Activated CD4-positive, alpha-beta T cell treated with anti-CD3 and anti-CD28 coated beads, Interleukin-2, amount 50 U/mL, for 16 hours (primary cell): ENCODE data around the gene WDR45B.
"Not testable (repeated sequence)": the region's sequence is repeated elsewhere in the genome, so short reads cannot be mapped to it uniquely, and the experiment has no call there.

ENCODE experiments used
- DNase-seq: peaks from one replicate; pipeline ENCODE4 v3.0.0-alpha.2; 2020

The WDR45B gene

DNA sequence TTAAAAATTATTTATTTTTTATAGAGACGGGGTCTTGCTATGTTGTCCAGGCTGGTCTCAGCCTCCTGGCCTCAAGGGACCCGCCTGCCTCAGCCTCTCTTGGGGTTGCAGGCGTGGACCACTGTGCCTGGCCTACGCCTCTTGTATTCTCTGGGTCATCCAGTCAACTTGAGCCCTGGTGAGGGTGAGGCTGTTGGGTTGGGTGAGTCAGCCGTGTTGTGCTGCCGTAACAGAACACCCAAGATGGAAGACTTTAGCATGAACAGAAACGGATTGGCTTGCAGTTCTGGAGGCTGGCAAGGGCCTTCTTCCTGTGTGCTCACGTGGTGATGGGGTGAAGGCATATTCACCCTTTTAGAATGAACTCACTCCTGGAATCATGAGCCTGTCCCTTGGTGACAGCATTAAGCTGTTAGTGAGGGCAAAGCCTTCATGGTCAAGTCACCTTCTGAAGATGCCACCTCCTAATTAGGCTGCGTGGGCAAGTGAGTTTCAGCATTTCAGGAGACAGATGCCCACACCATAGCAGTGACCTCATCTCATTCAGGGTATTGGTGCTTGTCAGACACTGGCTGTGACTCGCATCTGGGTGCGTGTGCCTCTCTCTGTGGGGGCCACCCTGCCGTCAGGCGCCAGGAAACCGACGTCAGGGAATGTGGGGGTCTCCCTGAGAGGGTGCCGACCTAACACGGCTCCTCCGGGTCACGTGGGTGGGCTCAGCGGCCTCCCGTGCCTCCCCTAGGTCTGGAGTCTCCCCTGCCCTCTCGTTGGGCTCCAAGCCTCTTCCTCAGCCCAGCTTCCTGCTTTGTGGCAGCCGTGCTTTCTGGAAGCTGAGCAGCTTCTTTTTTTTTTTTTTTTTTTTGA lies 49.8 kb downstream of the WDR45B start:
- DNase-seq, result no peak

DNA sequence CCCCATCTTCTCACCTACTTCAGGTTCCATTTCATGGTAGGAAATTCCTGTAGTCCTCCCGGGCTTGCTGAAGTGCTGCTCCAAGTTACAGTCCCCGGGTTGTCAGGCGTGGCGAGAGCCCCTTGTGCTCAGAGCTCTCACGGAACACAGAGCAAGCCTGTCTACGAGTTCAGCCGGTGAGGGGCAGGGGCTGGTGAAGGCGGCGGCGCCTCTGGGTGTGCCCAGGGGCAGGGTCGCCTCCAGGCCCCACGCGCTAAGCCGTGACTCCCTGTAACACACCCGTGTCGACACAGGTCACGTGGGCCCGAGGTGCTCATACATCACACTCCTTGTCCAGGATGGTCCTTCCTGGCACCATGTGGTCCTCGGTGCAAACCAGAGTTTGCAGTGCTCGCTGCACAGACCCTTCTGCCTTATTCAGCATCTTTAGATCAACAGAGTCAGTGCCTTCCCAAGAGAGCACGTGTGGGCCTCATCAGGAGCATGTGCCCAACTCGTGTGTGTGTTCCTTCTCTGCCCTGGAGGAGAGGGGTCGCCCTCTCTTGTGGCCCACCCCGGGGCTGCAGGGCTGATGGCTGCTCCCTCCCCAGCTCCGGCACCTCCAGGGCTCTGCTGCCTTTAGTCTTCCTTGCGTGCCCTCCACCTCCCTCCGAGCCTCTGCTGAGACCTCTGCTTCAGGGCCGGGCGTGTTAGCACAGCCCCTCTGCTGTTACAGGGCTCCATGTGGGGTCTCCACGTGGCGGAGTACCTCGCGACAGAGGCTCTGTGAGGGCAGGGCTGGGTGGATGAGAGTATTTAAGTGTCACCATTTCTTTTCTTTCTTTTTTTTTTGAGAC lies 51.2 kb downstream of the WDR45B start:
- no peak for DNase-seq

DNA sequence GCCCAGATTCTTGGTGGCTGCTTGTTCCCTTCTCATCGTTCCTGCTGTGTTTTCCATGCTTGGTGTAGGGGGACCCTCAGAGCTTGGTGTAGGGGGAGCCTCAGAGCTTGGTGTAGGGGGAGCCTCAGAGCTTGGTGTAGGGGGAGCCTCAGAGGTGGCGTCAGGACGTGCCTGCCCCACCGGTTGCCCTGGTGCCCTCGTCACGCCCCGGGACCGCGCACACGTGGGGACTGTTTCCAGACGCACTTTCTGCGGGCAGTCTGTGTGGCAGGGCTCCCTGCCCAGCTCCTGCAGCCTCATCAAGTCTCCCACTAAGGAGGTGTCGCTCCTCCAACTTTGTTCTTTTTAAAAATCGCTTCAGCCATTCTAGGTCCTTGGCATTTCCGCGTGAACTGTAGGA lies 51.9 kb downstream of the WDR45B start:
- DNase-seq, result no peak

DNA sequence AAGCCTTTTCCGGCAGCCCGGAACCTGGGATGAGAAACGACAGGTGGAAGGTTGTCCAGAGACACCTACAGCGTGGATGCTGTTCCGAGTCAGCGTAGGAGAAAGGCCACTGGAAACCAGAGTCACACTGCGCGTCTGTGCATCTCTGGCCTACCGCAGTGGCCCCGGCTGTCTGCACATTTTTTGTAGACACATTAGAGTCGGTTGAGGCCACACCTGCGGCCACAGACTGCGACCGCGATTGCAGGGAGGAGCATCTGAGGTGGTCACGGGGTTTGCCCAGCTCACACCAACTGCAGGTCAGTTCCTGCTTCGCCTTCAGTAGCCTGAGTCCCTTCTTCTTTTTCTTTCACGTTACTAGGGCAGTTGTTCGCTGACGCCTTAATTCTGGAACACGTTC lies 52.4 kb downstream of the WDR45B start:
- no peak for DNase-seq

DNA sequence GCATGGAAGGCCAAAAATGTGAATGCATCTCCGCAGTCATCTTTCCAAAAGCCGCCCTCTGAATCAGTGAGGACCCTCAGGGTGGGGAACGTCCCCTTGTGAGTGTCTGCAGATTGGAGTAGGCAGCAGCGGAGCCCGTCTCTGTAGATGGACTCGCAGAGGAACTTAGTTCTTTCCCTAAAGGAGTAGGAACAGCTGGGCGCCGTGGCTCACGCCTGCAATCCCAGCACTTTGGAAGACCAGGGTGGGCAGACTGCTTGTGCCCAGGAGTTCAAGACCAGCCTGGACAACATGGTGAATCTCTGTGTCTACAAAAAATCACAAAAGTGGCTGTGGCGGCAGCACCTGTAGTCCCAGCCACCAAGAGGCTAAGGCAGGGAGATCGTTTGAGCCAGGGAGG lies 53.7 kb downstream of the WDR45B start:
- DNase-seq, result no peak

DNA sequence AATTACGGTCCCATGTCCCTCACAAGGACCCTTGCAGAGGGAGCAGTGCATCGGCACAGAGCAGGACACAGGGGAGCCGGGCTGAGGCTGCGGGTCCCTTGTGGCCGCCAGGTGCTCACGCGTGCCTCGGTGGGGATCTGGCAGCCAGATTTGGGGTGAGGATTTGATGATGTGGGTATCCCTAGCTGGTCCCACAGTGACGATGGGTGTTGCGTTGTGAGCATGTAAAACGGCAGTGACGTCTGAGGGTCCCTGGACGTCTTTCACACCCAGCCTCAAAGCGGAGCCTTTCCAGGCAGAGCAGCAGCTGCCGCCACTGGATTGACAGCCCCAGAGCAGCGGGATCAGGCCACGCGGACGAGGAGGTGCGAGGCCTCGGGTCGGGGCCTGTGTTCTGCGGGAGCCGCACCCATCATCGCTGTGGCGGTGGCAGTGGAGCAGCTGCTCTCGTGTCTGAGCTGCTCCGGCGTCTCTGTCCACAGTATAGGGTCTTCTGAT lies 54.6 kb downstream of the WDR45B start:
- DNase-seq, result no peak

DNA sequence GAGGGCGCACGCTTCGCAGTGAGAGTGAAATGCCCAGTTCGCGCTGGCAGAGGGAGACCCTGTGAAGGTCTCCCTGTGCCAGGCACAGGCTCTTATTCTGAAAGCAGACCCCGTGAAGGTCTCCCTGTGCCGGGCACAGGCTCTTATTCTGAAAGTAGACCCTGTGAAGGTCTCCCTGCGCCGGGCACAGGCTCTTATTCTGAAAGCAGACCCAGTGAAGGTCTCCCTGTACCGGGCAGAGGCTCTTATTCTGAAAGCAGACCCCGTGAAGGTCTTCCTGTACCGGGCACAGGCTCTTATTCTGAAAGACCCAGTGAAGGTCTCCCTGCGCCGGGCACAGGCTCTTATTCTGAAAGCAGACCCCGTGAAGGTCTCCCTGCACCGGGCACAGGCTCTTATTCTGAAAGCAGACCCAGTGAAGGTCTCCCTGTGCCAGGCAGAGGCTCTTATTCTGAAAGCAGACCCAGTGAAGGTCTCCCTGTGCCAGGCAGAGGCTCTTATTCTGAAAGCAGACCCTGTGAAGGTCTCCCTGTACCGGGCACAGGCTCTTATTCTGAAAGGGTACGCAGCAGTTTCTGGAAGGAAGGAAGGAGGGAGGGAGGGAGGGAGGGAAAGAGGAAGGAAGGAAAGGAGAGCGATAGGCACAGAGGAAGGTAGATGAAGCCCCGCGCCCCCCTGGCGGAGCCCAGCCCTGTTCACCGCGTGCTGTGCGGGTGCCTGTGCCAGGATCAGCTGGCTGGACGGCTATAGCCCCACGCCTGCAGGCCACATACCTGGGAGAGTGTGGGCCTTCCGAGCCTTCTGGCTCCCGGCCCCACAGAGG lies 55.3 kb downstream of the WDR45B start:
- DNase-seq, result peak; percentile 84

DNA sequence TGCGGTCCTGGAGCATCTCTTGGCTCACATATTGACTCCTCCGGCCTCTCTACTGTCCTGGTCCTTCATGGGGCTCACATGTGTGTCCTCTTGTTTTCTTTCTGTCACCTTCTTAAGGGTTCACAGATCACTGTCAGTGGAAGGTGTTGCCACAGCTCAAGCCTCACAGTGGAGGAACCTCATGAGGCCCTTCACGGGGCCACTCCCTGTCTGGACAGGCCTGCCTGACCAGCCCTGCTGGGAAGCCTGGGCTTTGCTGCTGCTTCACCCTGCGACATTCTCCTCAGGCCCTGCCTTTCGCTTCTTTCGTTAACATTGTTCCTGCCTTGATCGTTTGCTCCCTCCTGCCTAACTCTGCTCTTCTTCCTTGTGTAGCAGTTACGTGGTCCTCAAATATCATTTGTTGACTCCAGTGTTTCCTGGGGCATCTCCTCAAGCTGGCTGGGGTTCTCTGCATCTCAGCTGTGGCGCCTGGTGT lies 55.9 kb downstream of the WDR45B start:
- no peak for DNase-seq

DNA sequence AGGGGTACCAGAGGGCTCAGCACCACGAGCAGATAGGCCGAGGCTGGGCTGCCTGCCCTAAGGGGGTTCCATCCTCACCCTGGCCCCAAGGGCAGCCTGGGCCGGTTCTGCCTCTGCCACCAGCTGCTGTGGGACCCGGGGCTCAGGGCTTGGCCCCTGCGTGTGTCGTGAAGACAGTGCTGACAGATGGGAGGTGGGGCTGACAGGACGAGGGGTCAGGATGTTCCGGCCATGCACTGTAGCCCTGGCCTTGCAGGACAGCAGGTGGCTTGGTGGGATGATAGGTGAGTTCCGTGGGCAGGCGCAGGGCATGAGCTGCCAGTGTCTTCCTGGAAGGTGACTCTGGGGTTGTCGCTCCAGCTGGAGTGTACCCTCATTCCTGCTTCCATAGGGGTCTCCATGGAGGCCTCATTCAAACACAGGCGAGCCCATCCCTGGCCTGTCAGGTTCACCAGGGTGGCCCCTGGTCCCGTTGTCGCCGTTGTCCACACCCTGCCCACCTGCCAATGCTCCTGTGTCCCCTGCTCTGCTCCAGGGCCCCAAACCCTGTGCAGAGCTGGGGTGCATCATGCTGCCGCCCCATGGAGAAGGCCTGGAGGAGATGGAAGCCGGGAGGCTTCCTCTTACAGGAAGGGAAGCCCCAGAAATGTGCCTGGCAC lies 57.2 kb downstream of the WDR45B start:
- no peak for DNase-seq

DNA sequence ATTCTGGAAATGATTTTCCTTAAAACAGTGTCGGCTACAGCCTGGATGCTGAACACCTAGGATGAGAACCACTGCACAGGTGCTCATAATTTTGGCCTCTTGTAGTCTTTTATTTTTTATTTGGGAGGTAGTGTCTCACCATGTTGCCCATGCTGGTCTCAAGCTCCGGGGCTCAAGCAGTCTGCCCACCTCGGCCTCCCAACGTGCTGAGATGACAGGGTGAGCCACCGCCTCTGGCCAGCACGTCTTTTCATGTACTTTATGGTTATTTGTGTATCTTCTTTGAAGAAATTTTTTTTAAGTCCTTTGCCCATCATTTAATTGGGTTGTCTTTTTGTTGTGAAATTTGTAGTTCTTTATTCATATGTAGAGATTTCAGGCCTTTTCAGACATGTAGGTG lies 58.0 kb downstream of the WDR45B start:
- DNase-seq, result no peak

DNA sequence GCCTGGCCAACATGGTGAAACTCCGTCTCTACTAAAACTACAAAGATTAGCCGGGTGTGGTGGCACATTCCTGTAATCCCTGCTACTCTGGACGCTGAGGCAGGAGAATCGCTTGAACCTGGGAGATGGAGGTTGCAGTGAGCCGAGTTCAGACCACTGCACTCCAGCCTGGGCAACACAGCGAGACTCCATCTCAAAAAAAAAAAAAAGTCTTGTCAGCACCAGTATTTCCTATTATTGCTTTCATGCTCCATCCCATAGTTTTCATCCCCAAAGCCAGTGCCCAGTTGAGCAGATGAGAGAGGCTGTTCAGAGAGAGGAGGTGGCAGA lies 58.4 kb downstream of the WDR45B start:
- DNase-seq, result no peak

DNA sequence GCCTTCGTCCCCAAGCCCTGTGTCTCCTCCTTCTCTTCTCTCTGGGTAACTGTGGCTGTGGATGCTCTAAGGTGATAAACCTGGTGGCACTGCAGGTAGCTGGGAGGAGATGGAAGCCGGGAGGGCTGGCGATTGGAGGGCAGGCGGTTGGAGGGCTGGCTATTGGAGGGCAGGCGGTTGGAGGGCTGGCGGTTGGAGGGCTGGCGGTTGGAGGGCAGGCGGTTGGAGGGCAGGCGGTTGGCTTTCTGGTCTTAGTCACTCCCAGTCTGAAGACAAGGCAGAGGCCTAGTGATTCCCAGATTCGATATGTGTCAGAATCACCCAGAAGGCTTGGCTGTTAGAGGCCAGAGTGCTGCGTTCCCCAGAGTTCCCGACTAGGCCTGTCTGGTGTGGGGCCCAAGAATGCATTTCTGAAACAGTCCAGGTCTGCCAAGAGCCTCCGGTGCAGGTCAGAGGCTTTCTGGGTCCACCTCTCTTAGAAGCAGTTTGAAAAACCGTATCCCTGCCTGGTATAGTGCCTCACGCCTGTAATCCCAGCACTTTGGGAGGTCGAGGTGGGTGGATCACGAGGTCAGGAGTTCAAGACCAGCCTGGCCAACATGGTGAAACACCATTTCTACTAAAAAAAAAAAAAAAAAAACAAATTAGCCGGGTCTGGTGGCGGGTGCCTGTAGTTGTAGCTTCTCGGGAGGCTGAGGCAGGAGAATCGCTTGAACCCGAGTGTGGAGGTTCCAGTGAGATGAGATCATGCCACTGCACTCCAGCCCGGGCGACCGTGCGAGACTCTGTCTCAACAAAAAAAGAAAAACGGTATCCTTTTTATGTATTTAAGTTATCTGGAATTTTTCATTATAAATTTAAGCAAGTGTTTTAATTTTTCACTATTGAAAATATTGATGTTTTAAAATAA lies 59.7 kb downstream of the WDR45B start:
- no peak for DNase-seq

DNA sequence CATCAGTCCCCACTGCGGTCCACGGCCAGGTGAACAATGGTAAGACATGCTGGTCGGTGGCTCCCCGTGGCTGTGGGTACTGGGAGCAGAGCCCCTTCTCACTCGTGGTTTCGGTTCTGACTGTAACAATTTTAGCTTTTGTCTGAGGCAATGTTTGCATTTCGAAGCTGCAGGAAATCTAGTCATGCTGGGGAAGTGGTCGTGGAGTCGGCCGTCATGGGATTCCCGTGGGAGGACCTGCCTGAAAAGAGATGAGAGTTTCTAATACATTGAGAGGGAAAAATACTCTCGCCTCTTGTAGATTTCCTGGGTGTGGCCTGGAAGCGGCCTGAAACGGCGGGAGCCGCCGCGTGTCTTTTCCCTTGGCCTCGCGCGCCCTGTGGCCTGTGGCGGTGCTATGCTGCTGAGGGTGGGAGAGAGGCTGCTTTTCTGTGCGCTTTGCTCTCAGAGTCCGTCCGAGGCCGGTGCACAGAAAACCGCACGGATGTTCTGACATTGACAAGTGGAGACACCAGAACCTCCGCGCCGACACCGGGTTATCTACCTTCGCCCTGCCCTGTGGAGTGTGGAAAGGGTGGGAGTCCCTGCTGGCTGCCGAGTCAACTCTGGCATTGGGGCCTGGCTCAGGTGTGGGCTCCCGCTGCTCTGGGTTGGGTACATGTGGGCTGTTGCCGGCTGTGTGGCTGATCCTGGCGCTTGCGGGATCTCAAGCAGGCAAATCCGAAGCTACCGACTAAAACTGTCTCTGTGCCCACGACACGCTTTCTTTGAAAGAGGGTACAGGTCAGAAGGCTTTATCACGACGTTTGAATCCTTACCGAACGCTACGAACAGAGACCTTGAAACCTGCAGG lies 60.8 kb downstream of the WDR45B start:
- no peak for DNase-seq

DNA sequence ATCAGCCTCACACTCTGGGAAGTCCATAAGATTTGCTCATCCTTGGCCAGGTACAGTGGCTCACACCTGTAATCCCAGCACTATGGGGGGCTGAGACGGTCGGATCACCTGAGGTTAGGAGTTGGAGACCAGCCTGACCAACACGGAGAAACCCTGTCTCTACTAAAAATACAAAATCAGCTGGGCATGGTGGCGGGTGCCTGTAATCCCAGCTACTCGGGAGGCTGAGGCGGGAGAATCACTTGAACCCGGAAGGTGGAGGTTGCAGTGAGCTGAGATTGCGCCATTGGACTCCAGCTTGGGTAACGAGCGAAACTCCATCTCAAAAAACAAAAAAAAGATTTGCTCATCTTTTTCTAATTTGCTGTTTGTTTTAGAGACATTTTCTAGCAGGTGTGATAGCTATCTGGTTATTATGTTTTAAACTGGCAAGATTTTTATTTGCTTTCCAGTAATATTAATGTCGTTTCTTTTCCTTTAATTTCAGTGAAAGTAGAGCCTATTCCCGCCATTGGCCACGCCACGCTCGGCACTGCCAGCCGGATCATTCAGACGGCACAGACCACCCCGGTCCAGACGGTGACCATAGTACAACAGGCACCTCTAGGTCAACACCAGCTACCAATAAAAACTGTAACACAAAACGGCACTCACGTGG lies 61.5 kb downstream of the WDR45B start:
- no peak for DNase-seq

DNA sequence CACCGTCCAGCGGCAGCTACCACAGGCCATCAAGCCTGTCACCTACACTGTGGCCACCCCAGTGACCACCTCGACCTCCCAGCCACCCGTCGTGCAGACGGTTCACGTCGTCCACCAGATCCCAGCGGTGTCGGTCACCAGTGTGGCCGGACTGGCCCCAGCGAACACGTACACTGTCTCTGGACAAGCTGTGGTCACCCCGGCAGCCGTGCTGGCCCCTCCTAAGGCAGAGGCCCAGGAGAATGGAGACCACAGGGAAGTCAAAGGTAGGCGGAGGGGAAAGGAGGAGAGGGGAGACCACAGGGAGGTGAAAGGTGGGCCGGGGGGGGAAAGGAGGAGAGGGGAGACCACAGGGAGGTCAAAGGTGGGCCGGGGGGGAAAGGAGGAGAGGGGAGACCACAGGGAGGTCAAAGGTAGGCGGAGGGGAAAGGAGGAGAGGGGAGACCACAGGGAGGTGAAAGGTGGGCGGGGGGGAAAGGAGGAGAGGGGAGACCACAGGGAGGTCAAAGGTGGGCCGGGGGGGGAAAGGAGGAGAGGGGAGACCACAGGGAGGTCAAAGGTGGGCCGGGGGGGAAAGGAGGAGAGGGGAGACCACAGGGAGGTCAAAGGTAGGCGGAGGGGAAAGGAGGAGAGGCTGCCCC lies 62.2 kb downstream of the WDR45B start:
- DNase-seq, result peak; percentile 37

DNA sequence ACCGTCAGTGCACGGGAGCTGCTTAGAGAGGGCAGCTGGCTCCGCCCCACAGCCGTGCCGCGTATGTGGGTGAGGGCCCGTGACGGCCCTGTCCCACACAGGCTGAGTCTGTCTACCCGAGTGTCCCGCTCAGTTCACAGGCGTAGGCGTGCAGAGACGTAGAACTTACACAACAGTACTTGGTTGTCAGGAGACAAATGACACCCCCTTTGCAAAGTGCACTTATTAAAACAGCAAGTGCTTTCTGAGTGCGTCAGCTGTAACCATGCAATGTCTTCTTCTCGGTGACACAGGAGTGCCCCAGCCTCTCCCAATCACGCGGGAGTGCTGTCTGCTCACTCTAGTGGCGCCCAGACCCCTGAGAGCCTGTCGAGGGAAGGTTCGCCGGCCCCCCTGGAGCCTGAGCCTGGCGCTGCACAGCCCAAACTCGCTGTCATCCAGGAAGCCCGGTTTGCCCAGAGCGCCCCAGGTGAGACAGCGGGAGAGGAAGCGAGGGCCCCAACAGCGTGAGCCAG lies 64.5 kb downstream of the WDR45B start:
- no peak for DNase-seq

DNA sequence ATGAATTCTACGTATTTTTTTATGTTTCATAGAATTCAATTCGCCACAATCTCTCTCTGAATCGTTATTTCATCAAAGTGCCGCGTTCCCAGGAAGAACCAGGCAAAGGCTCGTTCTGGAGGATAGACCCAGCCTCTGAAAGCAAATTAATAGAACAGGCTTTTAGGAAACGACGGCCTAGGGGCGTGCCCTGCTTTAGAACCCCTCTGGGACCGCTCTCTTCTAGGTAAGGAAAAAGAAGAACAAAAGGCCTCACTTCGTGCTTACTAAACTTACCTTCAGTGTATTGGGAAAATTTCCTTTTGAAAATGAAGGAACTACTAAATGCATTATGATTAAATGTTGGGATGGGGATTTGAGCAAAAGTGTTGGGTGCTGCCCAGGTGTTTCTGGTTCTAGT lies 65.5 kb downstream of the WDR45B start:
- no peak for DNase-seq

DNA sequence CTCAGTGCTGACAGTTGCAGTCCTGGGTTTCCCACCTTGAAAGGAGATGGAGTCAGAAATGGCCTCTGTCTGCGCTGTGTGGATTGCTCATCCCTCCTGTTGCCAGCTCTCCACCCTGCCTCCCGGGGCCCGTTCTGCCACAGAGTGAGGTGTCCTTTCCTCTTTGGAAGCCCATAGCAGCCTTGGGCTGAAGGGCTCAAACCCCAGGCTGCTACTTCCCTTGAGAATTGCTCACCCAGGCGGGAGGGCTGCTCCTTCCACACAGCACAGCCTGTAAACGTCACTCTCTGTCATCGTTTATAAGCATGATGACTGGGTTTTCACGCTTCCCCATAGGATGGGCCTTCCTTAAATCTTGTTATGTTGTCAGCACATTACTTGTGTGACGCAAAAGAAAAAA lies 66.0 kb downstream of the WDR45B start:
- DNase-seq, result no peak

DNA sequence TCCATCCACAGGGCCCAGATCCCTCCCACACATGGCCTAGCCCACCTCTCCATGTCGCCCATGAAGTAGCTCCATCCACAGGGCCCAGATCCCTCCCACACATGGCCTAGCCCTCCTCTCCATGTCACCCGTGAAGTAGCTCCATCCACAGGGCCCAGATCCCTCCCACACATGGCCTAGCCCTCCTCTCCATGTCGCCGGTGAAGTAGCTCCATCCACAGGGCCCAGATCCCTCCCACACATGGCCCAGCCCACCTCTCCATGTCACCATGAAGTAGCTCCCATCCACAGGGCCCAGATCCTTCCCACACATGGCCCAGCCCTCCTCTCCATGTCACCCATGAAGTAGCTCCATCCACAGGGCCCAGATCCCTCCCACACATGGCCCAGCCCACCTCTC lies 68.3 kb downstream of the WDR45B start:
- not testable (repeated sequence) for DNase-seq
